Measurements from ENCODE around the gene KANK4.

DNA sequence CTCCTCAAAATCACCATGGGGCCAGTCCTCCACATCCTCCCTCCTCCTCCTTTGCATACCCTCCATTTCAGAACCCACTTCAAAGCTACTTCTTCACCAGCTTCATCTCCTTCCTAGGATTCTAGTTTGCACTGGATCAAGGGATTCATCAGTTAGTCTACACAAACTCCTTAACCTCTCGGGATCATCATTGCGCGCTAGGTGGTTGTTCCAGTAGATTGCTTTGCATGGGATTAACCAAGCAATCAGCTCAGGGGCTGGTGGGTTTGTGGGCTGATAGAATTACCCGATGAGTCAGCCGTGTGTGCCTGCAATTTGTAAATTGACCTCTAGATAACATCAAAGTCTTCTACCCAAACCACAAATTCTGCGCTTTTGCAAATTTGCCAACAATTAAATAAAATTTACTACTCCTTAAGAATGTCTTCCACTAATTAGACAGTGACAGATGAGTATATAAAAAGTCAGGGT is 7.7 kb downstream of the KANK4 start:
- TF ChIP-seq, protein P1, sequence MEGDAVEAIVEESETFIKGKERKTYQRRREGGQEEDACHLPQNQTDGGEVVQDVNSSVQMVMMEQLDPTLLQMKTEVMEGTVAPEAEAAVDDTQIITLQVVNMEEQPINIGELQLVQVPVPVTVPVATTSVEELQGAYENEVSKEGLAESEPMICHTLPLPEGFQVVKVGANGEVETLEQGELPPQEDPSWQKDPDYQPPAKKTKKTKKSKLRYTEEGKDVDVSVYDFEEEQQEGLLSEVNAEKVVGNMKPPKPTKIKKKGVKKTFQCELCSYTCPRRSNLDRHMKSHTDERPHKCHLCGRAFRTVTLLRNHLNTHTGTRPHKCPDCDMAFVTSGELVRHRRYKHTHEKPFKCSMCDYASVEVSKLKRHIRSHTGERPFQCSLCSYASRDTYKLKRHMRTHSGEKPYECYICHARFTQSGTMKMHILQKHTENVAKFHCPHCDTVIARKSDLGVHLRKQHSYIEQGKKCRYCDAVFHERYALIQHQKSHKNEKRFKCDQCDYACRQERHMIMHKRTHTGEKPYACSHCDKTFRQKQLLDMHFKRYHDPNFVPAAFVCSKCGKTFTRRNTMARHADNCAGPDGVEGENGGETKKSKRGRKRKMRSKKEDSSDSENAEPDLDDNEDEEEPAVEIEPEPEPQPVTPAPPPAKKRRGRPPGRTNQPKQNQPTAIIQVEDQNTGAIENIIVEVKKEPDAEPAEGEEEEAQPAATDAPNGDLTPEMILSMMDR (IDR thresholded peaks at IDR 0.05) = no peak
- no peak for TF ChIP-seq POLR2A (IDR thresholded peaks at IDR 0.05)

All from adrenal gland (tissue), 5 donors.